GM21737 (cell line): ENCODE results near the gene SYDE2.
"Not testable (repeated sequence)": the region's sequence is repeated elsewhere in the genome, so short reads cannot be mapped to it uniquely, and the experiment has no call there.

Source experiments
- ATAC-seq: cut with Tn5 transposase; IDR thresholded peaks from one replicate; pipeline ENCODE4 v1.9.1; 2021; ENCODE audit warnings: mild to moderate bottlenecking, moderate library complexity; ENCODE audit not compliant: unreplicated experiment

The SYDE2 gene

DNA sequence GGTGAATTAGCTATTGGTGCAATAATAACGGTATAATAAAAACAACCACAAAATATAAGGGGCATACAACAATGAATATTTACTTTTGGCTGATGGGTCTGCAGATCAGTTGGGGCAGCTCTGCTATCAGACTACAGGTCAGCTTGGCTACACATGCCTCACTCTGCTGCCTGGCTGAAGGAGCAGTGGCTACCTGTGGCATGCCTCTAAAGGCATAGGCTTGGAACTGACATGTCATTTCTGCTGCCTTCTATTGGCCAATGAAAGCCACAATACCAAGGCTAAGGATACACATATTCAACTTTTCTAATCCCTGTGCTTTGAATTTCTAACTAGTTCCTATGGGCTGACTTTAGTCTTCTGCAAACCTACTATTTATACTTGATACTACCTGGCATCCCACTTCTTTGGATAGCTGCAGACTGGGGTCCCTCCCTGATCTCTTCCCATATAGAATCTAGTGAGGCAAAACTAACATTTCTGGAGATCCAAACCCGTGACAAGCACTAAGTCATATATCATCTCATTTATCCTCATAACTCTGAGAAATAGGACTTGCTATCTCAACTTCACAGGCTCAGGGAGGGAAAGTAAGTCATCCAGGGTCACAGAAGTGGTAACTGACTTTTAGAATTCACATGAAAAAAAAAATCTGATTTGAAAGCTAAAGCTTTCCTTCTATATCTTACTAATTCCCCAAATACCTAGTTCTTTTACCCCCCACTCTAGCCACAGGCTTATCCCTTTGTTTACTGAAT is 19.2 kb upstream of the SYDE2 start:
- no peak for ATAC-seq

DNA sequence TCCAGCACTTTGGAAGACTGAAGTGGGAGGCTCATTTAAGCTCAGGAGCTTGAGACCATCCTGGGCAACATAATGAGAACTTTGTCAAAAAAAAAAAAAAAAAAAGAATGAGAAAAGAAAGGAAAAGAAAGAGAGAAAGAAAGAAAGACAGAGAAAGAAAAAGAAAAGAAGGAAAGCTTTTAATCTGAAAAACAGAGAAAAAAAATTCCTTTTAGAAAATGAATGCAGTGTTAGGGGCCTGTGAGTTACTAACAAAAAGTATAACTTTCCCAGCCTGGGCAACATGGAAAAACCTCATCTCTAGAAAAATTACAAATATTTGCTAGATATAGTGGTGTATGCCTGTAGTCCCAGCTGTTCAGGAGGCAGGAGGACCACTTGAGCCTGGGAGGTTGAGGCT is 15.9 kb upstream of the SYDE2 start:
- ATAC-seq: no peak

DNA sequence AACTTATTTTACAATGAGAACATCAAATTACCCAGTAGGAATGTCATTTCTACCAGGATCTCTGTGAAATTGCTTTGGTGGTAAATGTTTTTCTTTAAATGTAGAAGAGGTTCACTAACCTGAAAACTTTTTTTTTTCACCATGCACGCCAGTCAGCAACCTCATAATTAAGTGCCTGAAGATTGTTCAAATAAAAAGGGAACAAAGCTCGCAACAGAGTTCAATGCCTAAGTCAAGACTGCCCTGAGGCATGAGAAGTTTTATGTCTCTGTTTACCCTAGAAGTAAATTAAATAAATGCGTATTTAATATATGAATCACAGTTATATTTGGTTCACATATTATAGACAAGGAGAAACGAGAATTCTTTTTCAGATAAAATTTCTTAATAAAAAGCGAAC is 13.8 kb upstream of the SYDE2 start:
- ATAC-seq: no peak

DNA sequence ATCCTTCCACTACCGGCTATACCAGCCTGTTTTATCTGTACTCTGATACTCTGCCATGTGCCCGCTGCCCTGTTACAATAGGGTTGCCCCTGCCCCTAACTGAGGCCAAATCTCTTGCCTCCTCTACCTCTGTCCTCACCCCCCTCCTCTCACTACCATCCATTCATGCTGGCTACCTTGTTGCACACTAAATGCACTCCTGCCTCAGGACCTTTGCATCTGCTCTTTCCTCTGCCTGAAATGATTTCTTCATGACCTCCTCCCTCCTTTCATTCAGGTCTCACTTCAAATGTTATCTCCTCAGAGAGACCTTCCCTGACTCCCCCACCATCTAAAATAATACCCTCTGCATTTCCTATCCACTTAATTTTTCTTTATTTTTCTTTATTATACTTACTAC is 7.7 kb upstream of the SYDE2 start:
- ATAC-seq: no peak

DNA sequence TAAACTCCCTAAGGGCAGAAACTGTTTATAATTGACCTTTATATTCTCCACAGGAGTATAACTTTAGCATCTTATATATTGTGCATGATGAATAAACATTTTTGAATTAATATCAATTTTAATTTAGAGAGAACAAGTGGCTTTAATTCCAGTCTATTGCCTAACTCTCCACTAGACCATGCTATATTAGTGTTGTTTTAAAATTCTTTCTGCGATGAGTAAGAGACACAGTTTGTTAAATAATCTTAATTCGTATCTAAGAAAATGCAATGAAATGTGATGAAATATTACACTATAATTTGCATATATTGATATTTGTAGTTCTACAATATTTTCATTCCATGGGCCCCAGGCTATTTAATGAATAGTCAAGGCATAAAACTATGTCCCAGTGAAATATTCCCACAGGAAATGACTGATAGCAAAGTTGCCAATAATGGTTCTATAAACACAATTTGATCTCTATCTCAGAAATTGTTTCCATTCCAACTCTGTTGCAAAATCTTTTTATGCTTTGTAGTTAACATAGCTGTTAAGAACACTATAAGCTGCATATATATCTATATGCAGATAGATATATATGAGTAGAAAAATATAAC is 2.9 kb upstream of the SYDE2 start:
- ATAC-seq: no peak

DNA sequence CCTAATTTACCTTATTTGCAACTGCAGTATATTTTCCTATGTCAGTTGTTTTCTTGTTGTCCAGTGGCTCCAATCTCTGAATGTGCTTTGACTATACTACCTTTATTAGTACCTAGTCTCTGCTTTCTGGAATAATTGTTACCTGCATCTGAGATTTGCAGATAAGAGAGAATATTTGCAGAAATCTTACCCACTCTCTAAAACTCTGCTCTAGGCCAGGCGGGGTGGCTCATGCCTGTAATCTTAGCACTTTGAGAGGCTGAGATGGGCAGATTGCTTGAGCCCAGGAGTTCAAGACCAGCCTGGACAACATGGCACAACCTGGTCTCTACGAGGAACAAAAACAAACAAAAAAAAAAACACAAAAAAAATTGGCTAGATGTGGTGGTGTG is 2.0 kb upstream of the SYDE2 start:
- ATAC-seq: no peak

DNA sequence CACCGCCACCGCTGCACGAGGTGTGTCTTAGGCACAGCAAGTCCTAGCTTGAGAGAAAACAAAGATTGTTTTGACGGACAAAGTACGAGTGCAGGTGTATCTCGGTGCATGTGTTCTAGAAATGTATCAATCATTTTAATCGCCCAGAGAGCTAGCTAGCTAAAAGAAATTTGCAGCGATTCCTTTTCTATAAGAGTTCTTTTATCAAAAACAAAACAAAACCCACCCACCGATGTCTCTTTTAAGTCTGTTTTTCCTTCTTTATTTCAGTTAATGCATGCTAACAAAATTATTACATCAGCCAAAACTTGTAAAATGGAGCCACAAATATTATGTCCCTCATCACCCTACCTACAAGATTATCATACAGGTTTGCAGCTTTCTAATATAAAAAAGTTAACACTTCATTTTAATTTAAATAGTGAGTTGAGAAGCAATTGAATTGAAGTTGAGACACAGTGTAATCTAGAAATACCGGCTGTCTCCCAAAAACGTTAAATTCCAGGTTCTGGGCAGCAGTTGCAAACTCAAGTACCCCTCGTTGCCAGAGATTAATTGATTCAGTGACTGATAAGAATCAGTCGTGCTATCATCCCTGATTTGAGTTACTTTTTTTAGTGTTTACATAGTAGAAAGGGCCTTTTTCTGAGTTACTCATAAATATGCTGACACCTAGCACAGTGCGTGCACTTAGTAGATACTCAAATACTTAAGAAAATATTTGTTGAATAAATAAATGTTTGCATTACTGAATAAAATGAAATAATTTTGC is 1.5 kb upstream of the SYDE2 start:
- peak; percentile 18 for ATAC-seq

DNA sequence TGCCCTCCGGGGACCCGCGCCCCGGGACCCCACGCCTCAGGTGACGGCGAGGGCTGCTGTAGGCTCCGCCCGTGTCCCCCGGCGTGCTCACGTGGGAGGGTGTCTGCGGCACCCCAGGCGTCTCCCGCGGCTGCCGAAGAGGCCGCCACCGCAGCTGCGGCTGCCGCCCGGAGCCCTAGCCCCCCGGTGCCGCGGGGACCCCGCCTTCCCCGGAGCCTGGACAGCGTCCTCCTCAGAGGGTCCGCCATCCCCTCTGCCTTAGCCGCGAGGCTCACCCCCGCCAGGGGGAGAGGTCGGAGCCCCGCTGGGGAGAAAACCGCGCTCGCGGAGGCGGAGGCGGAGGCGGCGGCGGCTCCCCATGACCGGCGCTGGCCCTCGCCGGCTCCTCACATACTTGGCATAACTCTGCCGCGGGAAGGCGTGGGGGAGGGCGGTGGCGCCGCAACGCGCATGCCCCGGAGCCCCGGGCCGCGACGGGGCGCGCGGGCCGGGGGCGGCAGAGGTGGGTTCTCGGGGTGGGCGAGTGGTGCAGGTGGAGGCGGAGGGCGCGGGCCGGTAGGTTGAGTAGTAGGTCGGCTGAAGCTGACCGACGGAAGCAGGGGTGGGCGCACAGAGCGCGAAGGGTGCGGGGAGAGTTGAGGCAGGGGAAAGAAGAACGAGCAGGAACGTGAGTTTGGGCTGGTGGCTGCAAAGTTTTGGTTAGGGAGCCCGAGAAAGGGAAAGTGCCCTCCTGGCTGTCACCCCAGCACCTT is 700 bp upstream of the SYDE2 start:
- peak; percentile 49 for ATAC-seq

DNA sequence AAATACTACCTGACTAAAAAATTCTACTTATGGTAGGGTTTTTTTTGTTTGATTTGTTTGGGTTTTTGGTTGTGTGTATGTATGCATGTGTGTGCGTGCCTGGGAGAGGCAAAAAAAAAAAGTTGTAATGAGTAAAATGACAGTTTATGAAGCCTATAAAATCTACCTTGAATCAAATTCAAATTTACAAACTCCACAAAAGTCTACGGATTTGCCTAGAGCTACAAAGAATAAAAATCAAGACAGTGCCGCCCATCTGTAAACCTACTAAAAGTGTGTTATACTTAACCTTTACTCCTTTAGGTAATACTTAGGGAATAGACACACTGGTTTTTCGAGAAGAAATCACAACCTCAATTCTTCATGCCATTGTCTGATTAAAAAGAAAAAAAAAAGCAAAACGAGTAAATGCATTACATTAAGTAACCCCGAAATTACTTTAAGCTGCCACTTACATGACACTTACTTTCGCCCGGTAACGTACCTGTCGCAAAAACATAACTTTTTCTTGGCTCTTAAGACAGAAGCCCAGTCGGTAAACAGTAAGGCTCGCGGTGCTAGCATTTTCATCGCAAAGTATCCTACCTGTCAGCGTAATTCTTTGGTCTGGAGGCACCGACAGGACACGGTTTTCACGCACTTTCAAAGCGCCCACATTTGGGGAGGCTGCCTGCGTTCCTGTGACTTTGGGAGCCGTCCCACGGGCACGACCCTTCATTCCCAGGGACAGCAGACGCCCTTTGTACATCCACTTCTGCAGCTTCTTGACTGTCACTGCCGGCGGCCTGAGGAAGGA is 951 bp downstream of the SYDE2 start:
- ATAC-seq: peak; percentile 15

DNA sequence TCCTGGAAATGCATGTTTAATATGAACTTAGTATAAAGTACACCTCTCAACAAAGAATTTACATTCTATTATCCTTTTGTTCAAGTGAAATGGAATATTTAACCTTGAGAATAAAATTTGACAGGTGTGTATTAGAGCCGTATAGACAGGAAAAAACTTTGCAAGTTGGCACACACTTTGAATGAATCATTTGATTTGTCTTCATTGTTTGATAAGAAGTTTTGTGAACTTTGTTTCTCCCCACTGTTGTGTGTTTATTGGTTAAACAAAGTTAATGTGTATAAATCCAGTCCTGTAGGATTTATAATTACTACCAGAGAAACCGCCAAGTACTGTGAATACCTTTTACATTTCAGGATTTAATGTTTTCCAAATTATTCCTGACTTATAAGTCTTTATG is 2.0 kb downstream of the SYDE2 start:
- no peak for ATAC-seq

DNA sequence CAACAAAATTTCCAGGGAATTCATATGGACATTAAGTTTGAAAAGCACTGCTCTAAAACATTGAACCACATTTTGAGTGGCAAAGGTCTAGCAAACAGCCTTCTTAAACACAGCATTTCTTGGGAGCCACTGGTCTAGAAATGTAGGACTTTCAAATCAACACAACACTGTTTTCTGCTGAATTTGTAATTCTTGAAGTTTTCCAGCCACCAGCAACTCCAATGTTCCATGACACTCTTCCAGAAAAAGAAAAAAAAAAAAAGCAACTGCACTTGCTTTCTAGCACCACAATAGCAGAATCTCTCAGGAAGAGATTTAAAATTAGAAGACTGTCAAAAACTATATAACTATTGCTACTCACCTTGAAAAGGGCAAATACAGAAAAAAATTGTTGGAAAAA is 4.5 kb downstream of the SYDE2 start:
- no peak for ATAC-seq

DNA sequence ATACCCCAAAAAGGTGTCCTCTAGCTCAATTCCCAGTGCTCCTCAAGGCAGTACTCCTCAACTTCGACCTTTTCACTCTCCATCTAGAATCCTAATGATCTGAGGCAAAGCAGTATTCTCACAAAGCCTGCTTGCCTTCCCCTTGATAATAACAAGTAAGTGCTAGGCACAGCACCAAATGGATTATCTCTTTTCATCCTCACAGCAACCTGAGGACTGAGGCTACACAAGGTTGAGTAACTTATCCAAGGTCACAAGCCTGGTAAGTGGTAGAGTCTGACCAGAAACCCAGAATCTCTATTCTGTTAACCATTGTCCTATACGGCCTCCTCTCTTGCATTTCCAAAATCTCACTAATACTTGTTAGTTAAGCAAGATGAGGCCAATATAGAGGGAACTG is 5.1 kb downstream of the SYDE2 start:
- ATAC-seq: no peak

DNA sequence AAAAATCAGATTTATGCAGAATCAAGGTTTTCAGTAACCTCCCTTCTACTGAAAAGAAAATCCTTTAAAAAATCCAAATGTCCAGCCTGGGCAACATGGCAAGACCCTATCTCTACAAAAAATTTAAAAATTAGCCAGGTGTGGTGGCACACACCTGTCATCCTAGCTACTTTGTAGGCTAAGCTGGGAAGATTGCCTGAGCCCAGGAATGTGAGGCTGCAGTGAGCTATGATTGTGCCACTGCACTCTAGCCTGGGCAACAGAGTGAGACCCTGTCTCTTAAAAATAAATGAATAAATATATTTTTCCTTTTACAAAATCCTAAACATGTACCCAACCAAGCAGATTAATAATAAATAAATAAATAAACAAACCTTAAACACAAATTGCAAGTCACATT is 8.7 kb downstream of the SYDE2 start:
- not testable (repeated sequence) for ATAC-seq

DNA sequence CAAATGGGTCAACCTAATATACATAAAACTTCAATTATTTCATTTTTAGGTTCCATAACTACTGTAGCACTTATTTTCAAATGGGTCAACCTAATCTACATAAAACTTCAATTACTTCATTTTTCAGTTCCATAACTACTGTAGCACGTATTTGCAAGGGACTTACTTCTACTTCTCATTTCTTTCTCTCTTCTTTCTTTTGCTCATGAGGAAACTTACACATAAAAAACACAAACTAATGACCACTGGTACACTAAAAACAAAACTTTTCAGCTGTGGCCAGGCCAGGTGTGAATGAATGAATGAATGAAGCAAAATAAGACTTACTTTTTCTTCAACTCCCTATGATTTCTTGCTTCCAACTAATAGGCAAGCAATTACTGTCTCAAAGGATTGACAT is 11.7 kb downstream of the SYDE2 start:
- ATAC-seq: no peak

DNA sequence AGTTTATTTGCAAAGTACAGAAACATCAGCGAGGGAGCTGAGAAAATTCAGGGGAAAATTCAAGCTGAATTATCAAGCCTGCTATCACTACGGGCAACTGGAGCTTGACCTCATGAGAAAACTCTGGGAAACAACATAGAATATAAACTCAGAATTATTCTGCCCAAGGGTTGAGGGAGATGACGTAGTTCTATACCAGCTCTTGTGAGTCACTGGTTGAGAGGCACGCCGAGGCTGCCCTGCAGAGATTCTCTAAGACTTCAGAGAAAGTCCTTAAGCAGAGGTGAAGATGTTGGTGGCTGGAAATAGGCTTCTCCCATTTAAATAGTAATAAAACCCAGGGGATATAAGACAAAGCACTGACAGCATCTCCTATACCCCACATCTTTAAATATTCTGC is 12.3 kb downstream of the SYDE2 start:
- ATAC-seq: no peak

DNA sequence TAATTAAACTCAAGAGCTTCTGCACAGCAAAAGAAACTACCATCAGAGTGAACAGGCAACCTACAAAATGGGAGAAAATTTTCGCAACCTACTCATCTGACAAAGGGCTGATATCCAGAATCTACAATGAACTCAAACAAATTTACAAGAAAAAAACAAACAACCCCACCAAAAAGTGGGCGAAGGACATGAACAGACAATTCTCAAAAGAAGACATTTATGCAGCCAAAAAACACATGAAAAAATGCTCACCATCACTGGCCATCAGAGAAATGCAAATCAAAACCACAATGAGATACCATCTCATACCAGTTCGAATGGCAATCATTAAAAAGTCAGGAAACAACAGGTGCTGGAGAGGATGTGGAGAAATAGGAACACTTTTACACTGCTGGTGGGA is 13.8 kb downstream of the SYDE2 start:
- not testable (repeated sequence) for ATAC-seq

DNA sequence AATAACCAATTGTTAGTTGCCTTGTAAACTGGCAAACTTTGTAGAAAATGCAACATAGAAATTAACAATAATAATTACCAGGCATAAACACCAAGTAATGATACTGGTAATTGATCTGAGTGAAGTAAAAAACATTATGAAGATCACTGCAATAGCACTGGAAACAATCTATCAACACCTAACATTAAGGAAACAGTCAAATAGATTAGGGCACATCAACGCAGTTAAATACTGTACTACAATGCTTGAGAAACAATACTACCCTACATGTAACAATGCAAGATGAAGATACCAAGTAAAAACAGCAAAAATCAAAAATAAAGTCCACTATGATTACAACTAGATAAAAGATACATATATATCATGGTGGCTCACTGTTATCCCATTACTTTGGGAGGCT is 16.6 kb downstream of the SYDE2 start:
- no peak for ATAC-seq

DNA sequence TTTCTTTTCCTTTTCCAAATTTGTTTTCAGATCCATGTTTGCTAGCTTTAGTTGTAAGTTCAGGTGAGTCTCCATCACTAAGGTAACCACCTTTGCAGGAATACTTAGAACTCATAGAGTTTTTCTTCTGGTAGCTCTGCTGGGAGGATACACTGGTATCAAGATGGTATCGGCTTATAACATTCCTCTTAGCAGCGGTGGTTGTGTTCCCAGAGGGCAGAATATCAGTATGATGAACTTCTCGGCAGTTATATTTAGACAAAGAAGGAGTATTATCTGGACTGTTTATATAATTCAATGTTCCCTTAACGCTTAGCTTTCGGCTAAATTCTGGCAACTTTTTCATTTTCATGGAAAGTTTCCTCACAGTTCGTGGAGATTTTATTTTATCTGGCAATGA is 18.1 kb downstream of the SYDE2 start:
- ATAC-seq: no peak

DNA sequence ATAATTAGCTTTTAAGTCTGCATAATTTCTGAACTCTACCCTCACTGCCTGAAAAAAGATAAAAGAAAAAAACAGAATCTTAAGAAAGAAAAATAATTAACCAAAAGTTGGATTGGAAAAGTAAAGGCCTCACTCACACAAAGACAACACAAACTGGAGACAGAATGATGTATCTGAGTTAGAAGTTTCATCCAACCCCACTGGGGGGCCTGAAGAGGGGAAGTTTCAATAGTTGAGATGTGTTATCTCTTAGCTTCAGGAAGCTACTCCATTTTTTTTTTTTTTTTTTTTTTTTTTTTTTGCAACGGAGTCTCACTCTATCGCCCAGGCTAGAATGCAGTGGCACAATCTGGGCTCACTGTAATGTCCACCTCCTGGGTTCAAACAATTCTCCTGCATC is 19.9 kb downstream of the SYDE2 start:
- ATAC-seq: no peak

DNA sequence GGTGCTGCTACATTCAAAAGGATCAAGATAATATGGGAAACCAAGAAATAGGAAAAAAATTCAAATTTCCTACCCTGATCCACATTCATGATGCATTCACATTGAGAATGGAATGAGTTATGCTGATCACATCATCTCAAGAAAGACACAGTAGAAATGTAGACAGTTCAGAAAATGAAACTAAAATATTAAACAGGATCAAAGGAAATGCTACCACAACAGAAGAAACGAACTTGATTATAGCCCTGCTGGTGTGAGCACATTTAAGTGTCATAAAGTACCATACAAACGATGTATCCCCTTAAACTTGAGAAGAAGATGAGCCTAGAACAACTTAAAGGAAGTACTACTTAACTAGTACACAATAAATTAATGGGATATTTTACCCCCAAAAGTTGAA is 21.3 kb downstream of the SYDE2 start:
- ATAC-seq: no peak

DNA sequence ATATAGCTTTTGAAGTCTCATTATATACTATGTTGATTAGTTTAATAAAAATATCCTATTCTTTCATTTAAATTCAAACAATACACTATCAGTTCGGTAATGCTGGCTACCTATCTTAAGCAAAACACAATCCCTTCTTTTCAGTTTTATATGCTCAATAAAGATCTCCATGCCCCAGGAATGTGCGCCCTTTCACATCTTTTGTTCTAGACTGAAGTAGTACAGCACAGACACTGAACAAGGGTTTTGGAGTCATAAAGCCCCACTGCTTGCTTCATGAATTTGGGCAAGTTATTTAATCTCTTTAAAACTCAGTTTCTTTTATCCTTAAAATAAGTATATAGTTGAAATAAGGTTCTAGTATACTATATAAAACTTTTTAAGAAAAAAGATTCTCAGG is 22.4 kb downstream of the SYDE2 start:
- no peak for ATAC-seq
